GM18511 (cell line): ENCODE results near the gene OLAH.
"Not testable (repeated sequence)": the region's sequence is repeated elsewhere in the genome, so short reads cannot be mapped to it uniquely, and the experiment has no call there.

Experiments
- ATAC-seq: cut with Tn5 transposase; IDR thresholded peaks from one replicate; pipeline ENCODE4 v1.9.1; 2021; ENCODE audit warnings: mild to moderate bottlenecking, moderate library complexity; ENCODE audit not compliant: unreplicated experiment

The OLAH gene

GRCh38 chr10:15043674-15044073 lies at the start of gene OLAH:
TSS of gene OLAH (plus strand) at chr10:15043943. CDS start at chr10:15047289, 3,346 bp downstream.
- ATAC-seq, result no peak

- ATAC-seq, result no peak
Measured at GRCh38 chr10:14995964-14996565, 47.7 kb upstream of the OLAH start.

- not testable (repeated sequence) for ATAC-seq
Measured at GRCh38 chr10:15013530-15013929, 30.2 kb upstream of the OLAH start.

DNA sequence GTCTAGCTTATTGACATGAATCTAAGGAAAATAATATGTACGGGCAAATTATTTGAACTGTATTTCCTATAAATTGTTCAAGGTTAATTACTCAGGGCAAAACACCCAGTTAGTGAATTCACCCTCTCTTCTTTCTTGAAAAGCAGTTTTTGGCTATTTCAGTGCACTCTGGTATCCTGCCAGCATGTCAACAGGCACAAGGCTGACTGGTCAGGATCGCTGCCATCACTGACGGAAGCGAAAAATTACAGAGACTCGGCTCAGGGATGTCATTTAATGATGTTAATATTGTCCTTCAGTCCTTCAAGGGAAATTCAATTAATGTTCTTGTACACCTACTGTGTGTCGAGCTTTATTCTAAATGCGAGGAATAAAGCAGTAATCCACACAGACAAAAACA lies 28.3 kb upstream of the OLAH start:
- ATAC-seq, result no peak

GRCh38 chr10:15020966-15021365 lies 22.8 kb upstream of the OLAH start:
- ATAC-seq, result not testable (repeated sequence)

DNA sequence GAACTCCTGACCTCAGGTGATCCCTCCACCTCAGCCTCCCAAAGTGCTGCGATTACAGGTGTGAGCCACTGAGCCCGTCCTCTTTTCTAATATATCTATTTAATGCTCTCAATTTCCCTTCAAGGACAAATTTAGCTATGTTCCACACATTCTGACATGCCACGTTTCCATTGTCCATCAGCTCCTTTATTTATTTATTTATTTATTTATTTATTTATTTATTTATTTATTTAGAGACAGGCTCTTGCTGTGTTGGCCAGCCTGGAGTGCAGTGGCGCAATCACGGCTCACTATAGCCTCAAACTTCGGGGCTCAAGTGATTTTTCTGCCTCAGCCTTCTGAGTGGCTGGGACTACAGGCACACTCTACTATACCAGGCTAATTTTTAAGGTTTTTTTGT lies 20.7 kb upstream of the OLAH start:
- not testable (repeated sequence) for ATAC-seq

GRCh38 chr10:15024017-15025004 lies 19.4 kb upstream of the OLAH start:
- not testable (repeated sequence) for ATAC-seq

GRCh38 chr10:15025040-15025439 lies 18.7 kb upstream of the OLAH start:
- not testable (repeated sequence) for ATAC-seq

GRCh38 chr10:15027741-15028140 lies 16.0 kb upstream of the OLAH start:
- ATAC-seq, result no peak

DNA sequence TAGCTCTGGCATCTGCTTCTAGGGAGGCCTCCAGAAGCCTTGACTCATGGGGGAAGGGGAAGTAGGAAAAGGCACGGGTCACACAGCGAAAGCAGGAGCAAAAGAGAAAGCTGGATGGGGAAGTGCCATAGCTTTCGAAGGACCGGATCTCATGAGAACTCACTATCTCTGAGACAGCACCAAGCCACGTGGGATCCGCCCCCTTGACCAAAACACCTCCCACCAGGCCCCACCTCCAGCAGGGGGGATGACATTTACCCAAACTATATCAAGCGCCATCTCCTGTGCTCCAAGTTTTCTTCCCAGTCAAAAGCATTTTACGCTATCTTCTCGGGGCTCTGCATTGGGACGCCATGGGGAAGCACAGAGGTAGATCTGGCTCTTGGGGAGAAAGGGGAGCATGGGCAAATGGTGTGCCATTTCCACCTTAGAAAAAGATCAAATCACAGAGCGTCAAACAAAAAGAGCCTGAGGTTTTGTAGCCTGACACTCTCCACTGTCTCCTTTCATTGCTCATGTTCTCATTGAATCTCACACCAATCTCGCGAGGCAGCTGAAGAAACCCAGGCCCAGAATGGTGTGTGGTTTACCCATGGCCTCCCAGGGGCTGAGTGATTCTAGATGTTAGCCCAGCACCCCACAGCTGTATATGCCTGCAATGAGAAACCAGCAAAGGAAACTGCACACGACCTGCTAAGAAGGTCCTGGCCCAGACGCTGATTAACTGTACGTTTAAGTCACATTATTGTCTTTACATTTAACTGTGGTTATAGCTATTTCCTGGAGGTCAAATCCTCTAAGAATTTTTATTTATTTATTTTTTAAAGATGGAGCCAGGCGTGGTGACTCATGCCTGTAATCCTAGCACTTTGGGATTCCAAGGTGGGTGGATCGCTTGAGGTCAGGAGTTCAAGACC lies 8.1 kb upstream of the OLAH start:
- ATAC-seq, result no peak

GRCh38 chr10:15037691-15038090 lies 6.1 kb upstream of the OLAH start:
- ATAC-seq, result no peak

DNA sequence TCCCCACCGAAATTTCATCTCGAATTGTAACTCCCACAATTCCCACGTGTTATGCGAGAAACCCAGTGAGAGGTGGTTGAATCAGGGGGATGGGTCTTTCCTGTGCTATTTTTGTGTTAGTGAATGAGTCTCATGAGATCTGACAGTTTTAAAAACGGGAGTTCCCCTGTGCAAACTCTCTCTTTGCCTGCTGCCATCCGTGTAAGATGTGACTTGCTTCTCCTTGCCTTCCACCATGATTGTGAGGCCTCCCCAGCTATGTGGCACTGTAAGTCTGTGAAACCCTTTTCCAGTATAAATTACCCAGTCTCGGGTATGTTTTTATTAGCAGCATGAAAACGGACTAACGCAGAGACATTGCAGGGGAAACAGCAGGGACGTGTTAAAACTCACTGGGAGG lies 5.3 kb upstream of the OLAH start:
- ATAC-seq, result no peak

- ATAC-seq, result no peak
Measured at GRCh38 chr10:15045380-15045779, 1.6 kb downstream of the OLAH start.

- ATAC-seq, result no peak
Measured at GRCh38 chr10:15046626-15047025, 2.9 kb downstream of the OLAH start.

DNA sequence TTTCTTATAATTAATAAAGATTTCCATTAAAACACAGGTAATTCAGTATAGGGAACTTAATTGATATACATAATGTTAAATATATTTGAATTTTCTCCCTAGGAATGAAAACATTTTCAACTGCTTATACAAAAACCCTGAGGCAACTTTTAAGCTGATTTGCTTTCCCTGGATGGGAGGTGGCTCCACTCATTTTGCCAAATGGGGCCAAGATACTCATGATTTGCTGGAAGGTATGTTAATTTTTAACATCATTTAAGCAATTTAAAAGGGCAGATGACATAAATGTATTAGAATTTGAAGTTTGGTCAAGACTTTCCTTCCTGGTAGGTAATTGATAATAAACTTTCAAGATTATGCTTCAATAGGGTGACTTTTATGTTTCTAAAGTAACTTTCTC lies 5.8 kb downstream of the OLAH start:
- ATAC-seq, result no peak

GRCh38 chr10:15052121-15052520 lies 8.4 kb downstream of the OLAH start:
- ATAC-seq, result no peak

- ATAC-seq, result no peak
Measured at GRCh38 chr10:15053061-15053460, 9.3 kb downstream of the OLAH start.

DNA sequence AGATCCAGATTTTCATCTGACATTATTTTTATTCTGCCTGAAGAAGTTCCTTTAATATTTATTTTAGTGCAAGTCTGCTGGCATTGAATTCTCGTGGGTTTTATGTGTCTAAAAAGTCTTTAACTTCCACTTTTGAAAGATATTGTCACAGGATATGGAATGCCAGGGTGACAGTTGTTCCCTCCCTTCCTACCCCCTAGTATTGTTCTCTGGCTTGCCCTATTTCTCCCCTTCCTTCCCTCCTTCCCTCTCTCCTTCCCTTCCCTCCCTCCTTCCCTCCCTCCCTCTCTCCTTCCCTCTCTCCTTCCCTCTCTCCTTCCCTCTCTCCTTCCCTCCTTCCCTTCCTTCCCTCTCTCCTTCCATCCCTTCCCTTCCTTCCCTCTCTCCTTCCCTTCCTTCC lies 14.9 kb downstream of the OLAH start:
- ATAC-seq, result no peak

DNA sequence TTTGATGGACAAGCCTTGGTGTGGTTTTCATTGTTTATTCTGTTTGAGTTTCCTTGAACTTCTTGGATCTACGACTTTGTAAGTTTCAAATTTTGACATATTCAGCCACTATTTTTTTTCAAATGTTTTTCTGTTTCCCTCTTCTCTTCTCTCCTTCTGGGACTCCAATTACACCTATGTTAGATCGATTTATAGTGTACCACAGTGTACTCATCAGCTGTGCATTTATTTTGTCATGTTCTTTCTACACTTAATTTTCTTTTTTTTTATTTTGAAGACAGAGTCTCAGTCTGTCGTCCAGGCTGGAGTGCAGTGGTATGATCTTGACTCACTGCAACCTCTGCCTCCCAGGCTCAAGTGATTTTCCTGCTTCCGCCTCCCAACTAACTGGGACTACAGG lies 16.2 kb downstream of the OLAH start:
- ATAC-seq, result no peak

- ATAC-seq, result no peak
Measured at GRCh38 chr10:15060638-15061037, 16.9 kb downstream of the OLAH start.

- ATAC-seq, result no peak
Measured at GRCh38 chr10:15067154-15067553, 23.4 kb downstream of the OLAH start.
